ENCODE data around the gene GALNT10. TPM values are rescaled to one million over a fixed set of nuclear protein-coding genes. Genes with fewer than 3 reads are reported as not detected.

GALNT10 gene
- total RNA-seq, 1 donor from 2014 or later = 11.5 TPM

- Histone ChIP-seq H3K27ac (no peak overlapping the region), H3K36me3 (no peaks in the 10 kb centered on the region), H3K27me3 (no peaks in the 10 kb centered on the region), H3K9me3 (no peaks in the 10 kb centered on the region), H3K4me1 (no peaks in the 10 kb centered on the region), H3K4me3 (no peak overlapping the region)
- intact Hi-C loops (cut with DNase I) = no loop called here
- TF ChIP-seq CTCF (IDR thresholded peaks at IDR 0.05) = no peak
- TF ChIP-seq POLR2AphosphoS5 (IDR thresholded peaks at IDR 0.05; ENCODE audit: insufficient read depth in 1 of 2, low read depth in 1 of 2) = no peak
- no peak for TF ChIP-seq POLR2A (IDR thresholded peaks at IDR 0.05)
- no peak for DNase-seq (ENCODE audit: extremely low spot score in 2 of 2)
These were observed 144.5 kb downstream of the GALNT10 start for GRCh38 chr5:154335065-154335448.

- no peak for TF ChIP-seq POLR2A (IDR thresholded peaks at IDR 0.05)
- TF ChIP-seq POLR2AphosphoS5 (IDR thresholded peaks at IDR 0.05; ENCODE audit: insufficient read depth in 1 of 2, low read depth in 1 of 2) = no peak
- no peak for TF ChIP-seq CTCF (IDR thresholded peaks at IDR 0.05)
- no peak for DNase-seq (ENCODE audit: extremely low spot score in 2 of 2)
- no peaks in the 10 kb centered on the region for H3K36me3 ChIP-seq
- no peaks in the 10 kb centered on the region for H3K27me3 ChIP-seq
- no peaks in the 10 kb centered on the region for H3K4me1 ChIP-seq
- no peaks in the 10 kb centered on the region for H3K9me3 ChIP-seq
- no peak overlapping the region for H3K4me3 ChIP-seq
- intact Hi-C loops (cut with DNase I) = no loop called here
- H3K27ac ChIP-seq = no peak overlapping the region
These were observed 151.1 kb downstream of the GALNT10 start for GRCh38 chr5:154341620-154342019.

- no peak for TF ChIP-seq POLR2A (IDR thresholded peaks at IDR 0.05)
- Histone ChIP-seq H3K27me3 (no peaks in the 10 kb centered on the region), H3K4me3 (no peak overlapping the region), H3K27ac (no peak overlapping the region), H3K9me3 (no peaks in the 10 kb centered on the region), H3K36me3 (no peaks in the 10 kb centered on the region), H3K4me1 (no peaks in the 10 kb centered on the region)
- intact Hi-C loops (cut with DNase I) = no loop called here
- no peak for DNase-seq (ENCODE audit: extremely low spot score in 2 of 2)
These were observed 151.7 kb downstream of the GALNT10 start for GRCh38 chr5:154342211-154342610.

GRCh38 chr5:154342963-154343362 lies 152.4 kb downstream of the GALNT10 start:
- peak in 1 of 2 donors; percentile 69 for DNase-seq (ENCODE audit: extremely low spot score in 2 of 2)
- Histone ChIP-seq H3K27me3 (no peaks in the 10 kb centered on the region), H3K4me3 (no peak overlapping the region), H3K27ac (no peak overlapping the region), H3K4me1 (no peaks in the 10 kb centered on the region), H3K36me3 (no peaks in the 10 kb centered on the region), H3K9me3 (no peaks in the 10 kb centered on the region)
- intact Hi-C loops (cut with DNase I) = no loop called here
- TF ChIP-seq POLR2A (IDR thresholded peaks at IDR 0.05) (no peak), CTCF (IDR thresholded peaks at IDR 0.05) (no peak), POLR2AphosphoS5 (IDR thresholded peaks at IDR 0.05; ENCODE audit: insufficient read depth in 1 of 2, low read depth in 1 of 2) (no peak)

GRCh38 chr5:154344461-154344860 lies 153.9 kb downstream of the GALNT10 start:
- Histone ChIP-seq H3K27me3 (no peaks in the 10 kb centered on the region), H3K4me3 (no peak overlapping the region), H3K9me3 (no peaks in the 10 kb centered on the region), H3K36me3 (no peaks in the 10 kb centered on the region), H3K4me1 (no peaks in the 10 kb centered on the region), H3K27ac (no peak overlapping the region)
- no peak for TF ChIP-seq CTCF (IDR thresholded peaks at IDR 0.05)
- no peak for TF ChIP-seq POLR2AphosphoS5 (IDR thresholded peaks at IDR 0.05; ENCODE audit: insufficient read depth in 1 of 2, low read depth in 1 of 2)
- no peak for TF ChIP-seq POLR2A (IDR thresholded peaks at IDR 0.05)
- no peak for DNase-seq (ENCODE audit: extremely low spot score in 2 of 2)
- intact Hi-C loops (cut with DNase I) = no loop called here
